Lower leg skin (tissue), 3 donors: ENCODE measurements around the gene HMCN2.

Experiments
- CTCF ChIP-seq, 3 donors: fragments of 450-650 bp; IDR thresholded peaks; one replicate each; pipeline ENCODE4 v1.5.1; 2016; ENCODE audit warnings: antibody characterized with exemption in 3 of 3, mild to moderate bottlenecking in 3 of 3, moderate library complexity in 2 of 3
- POLR2A ChIP-seq, 2 donors: fragments of 450-650 bp; IDR thresholded peaks; one replicate each; pipeline ENCODE4 v1.6.1; 2016 to 2017; ENCODE audit warnings: antibody characterized with exemption in 2 of 2, mild to moderate bottlenecking in 1 of 2, moderate library complexity in 1 of 2

DNA sequence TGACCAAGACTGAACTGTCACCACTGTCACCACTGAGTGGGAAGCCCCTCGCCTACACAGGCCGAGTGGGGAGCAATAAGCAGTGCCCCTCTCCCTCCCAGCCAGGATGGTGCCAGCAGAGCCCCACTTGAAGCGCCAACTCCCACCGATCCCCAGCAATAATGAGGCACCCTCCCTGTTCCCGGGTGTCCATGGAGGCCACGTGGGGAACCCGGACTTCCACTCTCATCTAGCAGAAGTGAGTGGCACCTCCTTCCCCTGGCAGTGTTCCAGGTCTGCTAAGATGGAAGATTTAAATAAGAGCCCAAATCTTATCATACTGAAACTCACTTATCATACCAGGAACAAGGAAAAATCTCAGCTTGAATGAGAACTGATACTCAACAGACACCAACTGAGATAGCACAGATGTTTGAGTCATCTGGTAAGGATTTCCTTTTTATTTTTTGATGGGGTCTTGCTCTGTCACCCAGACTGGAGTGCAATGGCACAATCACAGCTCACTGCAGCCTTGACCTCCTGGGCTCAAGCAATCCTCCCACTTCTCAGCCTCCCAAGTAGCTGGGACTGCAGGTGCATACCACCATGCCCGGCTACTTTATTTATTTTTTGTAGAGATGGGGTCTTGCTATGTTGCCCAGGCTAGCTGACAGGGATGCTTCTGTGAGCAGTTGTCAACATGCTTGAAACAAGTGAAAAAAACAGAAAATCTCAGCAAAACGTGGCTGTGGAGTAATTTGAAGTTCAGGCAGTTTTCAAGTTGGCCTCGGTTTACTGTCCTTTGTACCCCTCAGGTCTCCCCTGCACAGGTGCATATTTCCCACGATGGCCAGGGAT is 149.6 kb downstream of the HMCN2 start:
- TF ChIP-seq CTCF (IDR thresholded peaks at IDR 0.05), result no peak
- TF ChIP-seq POLR2A (IDR thresholded peaks at IDR 0.05), result no peak
